Measurements from ENCODE around the gene CHD3.

The CHD3 gene

GRCh38 chr17:7846063-7846735, 42.4 kb upstream of the CHD3 start:
- no peak overlapping the region for H3K9ac ChIP-seq (ENCODE audit: low read depth, low read length)
- no peaks in the 10 kb centered on the region for H3K9me3 ChIP-seq (ENCODE audit: control insufficient read depth, insufficient read depth, low read length)
- no peaks in the 10 kb centered on the region; the same call in 1 of the 2 replicates for H3K4me1 ChIP-seq (ENCODE audit: insufficient read depth, low read length)
- no peaks in the 10 kb centered on the region for H3K36me3 ChIP-seq (ENCODE audit: insufficient read depth, low read length)

GRCh38 chr17:7846765-7847661, 41.6 kb upstream of the CHD3 start:
- no peaks in the 10 kb centered on the region for H3K9me3 ChIP-seq (ENCODE audit: control insufficient read depth, insufficient read depth, low read length)
- H3K9ac ChIP-seq (ENCODE audit: low read depth, low read length): no peak overlapping the region
- H3K36me3 ChIP-seq (ENCODE audit: insufficient read depth, low read length): no peaks in the 10 kb centered on the region
- no peaks in the 10 kb centered on the region; the same call in 1 of the 2 replicates for H3K4me1 ChIP-seq (ENCODE audit: insufficient read depth, low read length)

GRCh38 chr17:7848131-7848579, 40.4 kb upstream of the CHD3 start:
- no peaks in the 10 kb centered on the region; the same call in 1 of the 2 replicates for H3K4me1 ChIP-seq (ENCODE audit: insufficient read depth, low read length)
- H3K9me3 ChIP-seq (ENCODE audit: control insufficient read depth, insufficient read depth, low read length): no peaks in the 10 kb centered on the region
- H3K36me3 ChIP-seq (ENCODE audit: insufficient read depth, low read length): no peaks in the 10 kb centered on the region
- H3K9ac ChIP-seq (ENCODE audit: low read depth, low read length): no peak overlapping the region

- Histone ChIP-seq H3K36me3 (ENCODE audit: insufficient read depth, low read length) (no peaks in the 10 kb centered on the region), H3K9ac (ENCODE audit: low read depth, low read length) (no peak overlapping the region), H3K9me3 (ENCODE audit: control insufficient read depth, insufficient read depth, low read length) (no peaks in the 10 kb centered on the region), H3K4me1 (ENCODE audit: insufficient read depth, low read length) (no peaks in the 10 kb centered on the region; the same call in 1 of the 2 replicates)
These were observed 39.9 kb upstream of the CHD3 start for GRCh38 chr17:7848739-7849129.

GRCh38 chr17:7849130-7849750, 39.3 kb upstream of the CHD3 start:
- Histone ChIP-seq H3K9me3 (ENCODE audit: control insufficient read depth, insufficient read depth, low read length) (no peaks in the 10 kb centered on the region), H3K9ac (ENCODE audit: low read depth, low read length) (no peak overlapping the region), H3K36me3 (ENCODE audit: insufficient read depth, low read length) (no peaks in the 10 kb centered on the region), H3K4me1 (ENCODE audit: insufficient read depth, low read length) (no peaks in the 10 kb centered on the region; the same call in 1 of the 2 replicates)

GRCh38 chr17:7849751-7850504, 38.7 kb upstream of the CHD3 start:
- H3K9ac ChIP-seq (ENCODE audit: low read depth, low read length): no peak overlapping the region
- H3K4me1 ChIP-seq (ENCODE audit: insufficient read depth, low read length): no peaks in the 10 kb centered on the region; the same call in 1 of the 2 replicates
- H3K9me3 ChIP-seq (ENCODE audit: control insufficient read depth, insufficient read depth, low read length): no peaks in the 10 kb centered on the region
- H3K36me3 ChIP-seq (ENCODE audit: insufficient read depth, low read length): no peaks in the 10 kb centered on the region

GRCh38 chr17:7850701-7851437, 37.7 kb upstream of the CHD3 start:
- H3K4me1 ChIP-seq (ENCODE audit: insufficient read depth, low read length): peaks cover 3% of the 10 kb centered on the region; the same call in 1 of the 2 replicates
- H3K9ac ChIP-seq (ENCODE audit: low read depth, low read length): peak overlapping the region; percentile 50; the same call in 1 of the 2 replicates
- H3K9me3 ChIP-seq (ENCODE audit: control insufficient read depth, insufficient read depth, low read length): no peaks in the 10 kb centered on the region
- no peaks in the 10 kb centered on the region for H3K36me3 ChIP-seq (ENCODE audit: insufficient read depth, low read length)

- H3K9me3 ChIP-seq (ENCODE audit: control insufficient read depth, insufficient read depth, low read length): no peaks in the 10 kb centered on the region
- H3K4me1 ChIP-seq (ENCODE audit: insufficient read depth, low read length): peaks cover 5% of the 10 kb centered on the region; the same call in 1 of the 2 replicates
- peak overlapping the region; percentile 50 for H3K9ac ChIP-seq (ENCODE audit: low read depth, low read length)
- no peaks in the 10 kb centered on the region for H3K36me3 ChIP-seq (ENCODE audit: insufficient read depth, low read length)
These were observed 36.9 kb upstream of the CHD3 start for GRCh38 chr17:7851438-7852261.

GRCh38 chr17:7852262-7852670, 36.3 kb upstream of the CHD3 start:
- Histone ChIP-seq H3K36me3 (ENCODE audit: insufficient read depth, low read length) (no peaks in the 10 kb centered on the region), H3K9ac (ENCODE audit: low read depth, low read length) (no peak overlapping the region), H3K9me3 (ENCODE audit: control insufficient read depth, insufficient read depth, low read length) (no peaks in the 10 kb centered on the region)

GRCh38 chr17:7852919-7853690, 35.5 kb upstream of the CHD3 start:
- H3K4me1 ChIP-seq (ENCODE audit: insufficient read depth, low read length): peaks cover 5% of the 10 kb centered on the region; the same call in 1 of the 2 replicates
- H3K9ac ChIP-seq (ENCODE audit: low read depth, low read length): peak overlapping the region; percentile 25; the same call in 1 of the 2 replicates
- H3K9me3 ChIP-seq (ENCODE audit: control insufficient read depth, insufficient read depth, low read length): no peaks in the 10 kb centered on the region
- H3K36me3 ChIP-seq (ENCODE audit: insufficient read depth, low read length): no peaks in the 10 kb centered on the region

More at GRCh38 chr17:7852262-7852670, 36.3 kb upstream of the CHD3 start:
- H3K4me1 ChIP-seq (ENCODE audit: insufficient read depth, low read length): peaks cover 5% of the 10 kb centered on the region; the same call in 1 of the 2 replicates

GRCh38 chr17:7853691-7854038, 34.9 kb upstream of the CHD3 start:
- Histone ChIP-seq H3K36me3 (ENCODE audit: insufficient read depth, low read length) (no peaks in the 10 kb centered on the region), H3K9me3 (ENCODE audit: control insufficient read depth, insufficient read depth, low read length) (no peaks in the 10 kb centered on the region), H3K9ac (ENCODE audit: low read depth, low read length) (peak overlapping the region; percentile 25; the same call in 1 of the 2 replicates), H3K4me1 (ENCODE audit: insufficient read depth, low read length) (peaks cover 5% of the 10 kb centered on the region; the same call in 1 of the 2 replicates)
